NCI-H510A (cell line): ENCODE measurements around the gene PKN3.

Source experiments
- DNase-seq: peaks from one replicate; lab custom pipeline; 2025; lab: John Stamatoyannopoulos, UW

The PKN3 gene

DNA sequence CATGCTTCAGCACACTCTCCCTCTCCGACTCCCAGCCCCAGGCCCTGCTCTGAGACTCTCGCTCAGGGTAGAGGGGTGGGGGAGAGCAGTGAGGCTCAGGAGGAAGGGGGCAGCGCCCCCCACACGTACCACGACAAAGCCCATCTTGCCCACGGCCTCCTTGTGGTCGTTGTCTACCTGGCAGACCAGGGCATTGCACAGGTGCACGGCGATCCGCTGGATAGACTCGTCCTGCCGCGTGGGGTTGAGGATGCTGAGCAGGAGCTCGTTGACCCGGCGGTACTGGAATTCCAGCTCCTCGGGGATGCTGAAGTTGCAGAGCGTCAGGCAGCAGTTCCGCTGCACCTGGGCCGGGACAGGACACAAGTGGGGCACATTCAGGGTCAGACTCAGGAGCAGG is 40.1 kb downstream of the PKN3 start:
- no peak for DNase-seq

DNA sequence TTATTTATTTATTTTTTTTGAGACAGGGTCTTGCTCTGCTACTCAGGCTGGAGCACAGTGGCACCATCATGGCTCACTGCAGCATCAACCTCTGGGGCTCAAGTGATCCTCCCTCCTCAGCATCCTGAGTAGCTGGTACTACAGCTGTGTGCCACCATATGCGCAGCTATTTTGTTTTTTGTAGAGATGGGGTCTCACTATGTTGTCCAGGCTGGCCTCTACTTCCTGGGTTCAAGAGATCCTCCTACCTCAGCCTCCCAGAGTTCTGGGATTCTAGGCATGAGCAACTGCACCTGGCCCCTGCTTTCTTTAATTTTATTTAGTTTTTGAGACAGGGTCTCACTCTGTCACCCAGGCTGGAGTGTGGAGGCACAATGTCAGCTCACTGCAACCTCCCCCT is 41.1 kb downstream of the PKN3 start:
- DNase-seq, result no peak

DNA sequence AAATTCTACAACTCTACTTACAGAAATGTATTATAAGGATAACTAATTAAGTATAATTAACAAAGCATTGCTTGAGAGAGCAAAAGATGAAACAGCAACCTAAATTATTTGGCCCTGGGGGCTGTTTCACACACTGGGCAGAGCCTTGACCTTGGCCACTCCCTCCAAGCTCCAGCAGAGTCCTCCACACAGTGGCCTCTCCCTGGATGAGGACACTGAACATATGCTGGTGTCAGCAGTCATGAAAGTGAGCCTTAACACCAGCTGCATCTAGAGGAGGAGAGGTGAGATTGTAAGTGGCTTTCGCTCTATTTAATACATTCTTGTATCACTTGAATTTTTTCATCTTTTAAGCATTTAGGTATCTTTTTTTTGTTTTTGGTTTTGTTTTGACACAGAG is 44.9 kb downstream of the PKN3 start:
- DNase-seq, result no peak

DNA sequence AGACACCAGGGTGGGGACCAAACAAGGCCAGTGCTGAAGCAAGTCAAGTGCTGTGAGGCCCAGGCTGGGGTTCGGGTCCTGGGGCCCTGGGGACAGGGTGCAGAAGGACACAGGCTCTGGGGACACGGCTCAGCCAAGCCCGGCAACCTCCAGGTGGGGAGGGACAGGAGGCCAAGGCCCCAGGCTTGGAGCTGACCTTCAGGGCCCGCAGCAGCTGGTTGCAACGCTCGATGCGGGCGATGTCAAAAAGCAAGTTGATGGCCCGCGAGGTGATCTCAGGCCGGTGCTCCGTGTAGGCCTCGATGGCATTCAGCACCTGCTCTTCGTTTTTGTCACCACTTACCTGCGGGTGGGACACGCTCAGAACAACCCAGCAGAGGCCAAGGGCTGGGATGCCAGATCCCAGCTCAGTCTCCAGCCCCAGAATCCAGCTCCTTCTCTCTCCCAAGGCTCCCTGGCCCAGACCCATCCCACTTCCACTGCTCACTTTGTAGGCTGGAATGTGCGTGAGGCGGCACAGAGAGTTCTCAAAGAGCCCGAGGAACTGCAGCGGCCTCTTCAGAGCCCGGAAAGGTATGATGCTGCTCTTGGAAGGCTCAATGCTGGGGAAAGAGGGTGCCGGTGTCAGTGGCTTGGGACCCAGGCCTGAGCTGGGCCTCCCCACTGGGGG is 48.8 kb downstream of the PKN3 start:
- DNase-seq, result no peak

DNA sequence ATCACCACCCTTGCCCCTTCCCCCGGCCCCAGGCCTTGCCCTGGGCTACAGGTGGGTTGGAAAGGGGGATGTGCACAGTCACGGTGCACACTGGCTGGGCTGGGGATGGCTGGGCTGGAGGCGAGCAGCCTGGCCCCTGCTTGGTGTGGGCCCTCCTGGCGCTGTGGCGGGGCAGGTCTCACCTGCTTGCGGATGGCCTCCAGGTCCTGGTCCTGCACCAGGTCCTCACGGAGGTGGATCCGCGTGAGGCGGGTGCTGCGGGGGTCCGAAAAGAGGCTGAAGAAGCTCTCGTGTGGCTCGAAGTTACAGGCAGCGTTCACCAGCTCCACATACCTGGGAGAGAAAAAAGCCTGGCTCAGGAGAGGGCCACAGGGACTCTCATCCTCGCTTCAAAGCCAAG is 51.3 kb downstream of the PKN3 start:
- DNase-seq, result no peak

DNA sequence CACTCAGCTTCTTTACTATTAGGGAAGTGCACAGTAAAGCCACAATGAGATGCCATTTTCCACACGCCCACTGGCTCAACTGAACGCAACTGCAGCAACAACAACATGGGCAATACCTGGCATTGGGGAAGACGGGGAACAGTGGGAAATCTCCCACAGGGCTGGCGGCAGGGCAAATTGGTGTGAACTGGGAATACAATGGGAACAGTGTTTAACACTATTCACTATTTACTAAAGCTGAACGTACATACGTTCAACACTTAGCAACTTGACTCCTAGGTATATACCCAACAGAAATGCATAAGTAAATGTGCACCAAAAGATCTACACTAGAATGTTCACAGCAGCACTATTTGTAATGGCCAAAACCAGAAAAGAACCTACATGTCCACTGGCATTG is 55.3 kb downstream of the PKN3 start:
- no peak for DNase-seq

DNA sequence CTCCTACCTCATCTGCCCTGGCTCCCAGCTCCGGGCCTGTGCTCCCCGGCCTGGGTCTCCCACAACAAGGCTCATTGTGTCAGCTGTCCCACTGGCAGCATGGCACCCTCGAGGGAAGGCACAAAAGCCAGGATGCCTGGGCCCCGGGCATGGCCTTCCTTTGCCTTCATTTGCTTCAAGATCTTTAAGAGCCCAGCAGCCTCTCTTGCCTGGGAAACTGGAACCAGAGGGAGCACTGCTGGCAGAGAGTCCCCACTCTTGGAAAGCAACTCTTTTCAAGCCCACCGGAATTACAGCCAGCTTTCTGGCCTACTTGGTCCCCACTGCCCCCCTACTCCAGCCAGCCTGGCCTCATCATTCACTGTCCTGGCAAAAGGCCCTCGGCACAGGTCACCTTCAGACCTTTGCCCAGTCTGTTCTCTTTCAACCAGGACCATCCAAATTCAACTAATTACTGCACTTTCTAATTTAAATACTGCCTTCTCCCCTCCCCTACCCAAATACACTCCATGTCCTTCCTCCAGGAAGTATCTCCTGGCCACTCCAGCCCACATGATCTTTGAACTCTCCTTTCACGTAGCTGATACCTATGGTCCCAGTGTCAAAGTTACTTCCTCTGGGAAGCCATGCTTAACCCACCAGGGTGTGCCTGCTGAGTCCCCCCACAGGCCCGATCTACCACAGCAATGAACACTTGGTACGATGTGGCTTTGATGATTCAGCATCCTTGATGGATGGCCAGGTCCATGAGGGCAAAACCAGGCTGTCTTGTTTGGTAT is 60.6 kb downstream of the PKN3 start:
- DNase-seq, result no peak

DNA sequence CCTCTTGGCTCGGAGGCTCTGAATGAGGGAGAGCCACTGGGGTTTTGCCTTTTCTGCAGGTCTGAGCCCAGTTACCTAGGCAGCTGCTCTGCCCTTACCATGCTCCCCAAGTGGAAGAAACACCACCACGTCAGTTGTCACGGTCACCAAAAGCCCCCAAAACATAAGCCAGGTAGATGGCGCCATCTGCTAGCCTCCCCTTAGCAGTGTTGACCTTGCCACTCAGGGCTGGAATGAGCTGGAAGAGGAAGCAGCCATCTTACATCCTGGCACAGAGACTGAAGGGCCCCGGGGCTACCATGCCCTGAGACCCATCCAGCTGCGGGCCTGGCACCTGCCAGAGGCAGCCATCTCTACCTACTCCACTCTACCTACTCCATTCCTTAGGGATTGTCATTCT is 62.1 kb downstream of the PKN3 start:
- DNase-seq, result no peak

DNA sequence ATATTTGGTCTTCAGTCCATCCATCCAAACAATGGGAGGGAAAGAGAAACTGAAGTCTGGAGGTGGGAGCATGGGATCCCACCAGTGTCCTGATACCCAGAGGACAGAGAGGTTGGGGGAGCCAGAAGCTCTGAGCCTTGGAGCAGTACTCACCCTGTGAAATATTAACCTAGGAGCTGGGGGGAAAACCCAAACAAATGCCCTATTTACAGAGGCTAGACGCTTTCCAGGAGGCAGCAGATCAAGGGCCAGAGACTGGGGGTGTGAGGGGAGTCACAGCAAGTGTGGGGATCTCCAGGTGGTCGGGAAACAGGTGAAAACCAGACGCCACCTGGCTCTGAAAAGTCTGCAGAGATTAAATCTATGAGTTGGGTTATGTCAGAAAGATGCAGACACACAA is 63.2 kb downstream of the PKN3 start:
- DNase-seq, result no peak

DNA sequence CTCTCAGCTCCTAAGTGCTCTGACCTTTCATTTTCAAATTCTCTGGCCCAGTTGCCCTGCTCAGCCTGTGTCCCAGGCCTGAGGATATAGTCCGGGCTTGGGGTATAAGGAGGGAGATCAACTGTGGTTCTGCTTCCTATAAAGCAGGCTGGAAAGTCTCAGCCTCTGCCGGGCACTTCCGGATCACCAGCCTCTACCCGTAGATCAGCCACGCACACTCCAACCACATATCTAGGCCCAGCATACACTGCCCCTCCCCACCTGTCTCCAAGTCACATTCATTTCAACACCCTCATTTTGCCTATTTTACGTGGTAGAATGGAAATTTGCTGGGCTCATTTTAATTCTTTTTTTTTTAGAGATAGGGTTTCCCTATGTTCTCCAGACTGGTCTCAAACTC is 66.3 kb downstream of the PKN3 start:
- no peak for DNase-seq
